Retinal pigment epithelial cell (primary cell): ENCODE measurements around the gene SPATA2L.

Experiments used
- DNase-seq: peaks from one replicate; pipeline ENCODE4 v3.0.0-alpha.2; 2010; ENCODE audit warnings: low read depth
- H3K4me3 ChIP-seq: 2 replicates; pipeline ENCODE4 v1.5.1; 2011; ENCODE audit warnings: mild to moderate bottlenecking, low read length, control low read depth, moderate library complexity
- TF ChIP-seq, protein P1 (sequence below): conservative IDR thresholded peaks from 2 replicates; pipeline ENCODE4 v1.5.1; 2011; ENCODE audit warnings: low read depth, low read length, control low read depth, inconsistent platforms

The SPATA2L gene

DNA sequence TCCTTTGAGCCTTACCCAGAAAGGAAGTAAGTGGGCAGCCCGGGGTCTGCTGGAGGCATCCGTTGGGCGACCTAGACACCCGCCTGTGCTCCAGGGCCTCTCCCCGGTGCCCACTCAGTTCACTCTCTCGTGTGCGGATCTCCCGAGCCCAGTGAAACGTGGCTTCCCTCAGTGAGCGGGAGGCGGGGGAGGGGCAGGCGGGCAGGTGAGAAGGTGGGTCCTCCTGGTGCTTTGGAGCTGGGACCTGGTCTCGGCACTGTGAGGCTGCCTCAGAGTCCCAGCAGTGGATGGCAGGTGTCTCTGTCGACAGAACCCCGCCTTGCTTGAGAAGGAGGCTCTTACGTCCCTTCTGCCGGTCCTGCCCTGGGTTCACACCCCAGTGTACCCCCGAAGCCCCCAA, 27.8 kb upstream of the SPATA2L start:
- no peak for DNase-seq
- TF ChIP-seq, protein P1, sequence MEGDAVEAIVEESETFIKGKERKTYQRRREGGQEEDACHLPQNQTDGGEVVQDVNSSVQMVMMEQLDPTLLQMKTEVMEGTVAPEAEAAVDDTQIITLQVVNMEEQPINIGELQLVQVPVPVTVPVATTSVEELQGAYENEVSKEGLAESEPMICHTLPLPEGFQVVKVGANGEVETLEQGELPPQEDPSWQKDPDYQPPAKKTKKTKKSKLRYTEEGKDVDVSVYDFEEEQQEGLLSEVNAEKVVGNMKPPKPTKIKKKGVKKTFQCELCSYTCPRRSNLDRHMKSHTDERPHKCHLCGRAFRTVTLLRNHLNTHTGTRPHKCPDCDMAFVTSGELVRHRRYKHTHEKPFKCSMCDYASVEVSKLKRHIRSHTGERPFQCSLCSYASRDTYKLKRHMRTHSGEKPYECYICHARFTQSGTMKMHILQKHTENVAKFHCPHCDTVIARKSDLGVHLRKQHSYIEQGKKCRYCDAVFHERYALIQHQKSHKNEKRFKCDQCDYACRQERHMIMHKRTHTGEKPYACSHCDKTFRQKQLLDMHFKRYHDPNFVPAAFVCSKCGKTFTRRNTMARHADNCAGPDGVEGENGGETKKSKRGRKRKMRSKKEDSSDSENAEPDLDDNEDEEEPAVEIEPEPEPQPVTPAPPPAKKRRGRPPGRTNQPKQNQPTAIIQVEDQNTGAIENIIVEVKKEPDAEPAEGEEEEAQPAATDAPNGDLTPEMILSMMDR: no peak
- H3K4me3 ChIP-seq: no peak overlapping the region

DNA sequence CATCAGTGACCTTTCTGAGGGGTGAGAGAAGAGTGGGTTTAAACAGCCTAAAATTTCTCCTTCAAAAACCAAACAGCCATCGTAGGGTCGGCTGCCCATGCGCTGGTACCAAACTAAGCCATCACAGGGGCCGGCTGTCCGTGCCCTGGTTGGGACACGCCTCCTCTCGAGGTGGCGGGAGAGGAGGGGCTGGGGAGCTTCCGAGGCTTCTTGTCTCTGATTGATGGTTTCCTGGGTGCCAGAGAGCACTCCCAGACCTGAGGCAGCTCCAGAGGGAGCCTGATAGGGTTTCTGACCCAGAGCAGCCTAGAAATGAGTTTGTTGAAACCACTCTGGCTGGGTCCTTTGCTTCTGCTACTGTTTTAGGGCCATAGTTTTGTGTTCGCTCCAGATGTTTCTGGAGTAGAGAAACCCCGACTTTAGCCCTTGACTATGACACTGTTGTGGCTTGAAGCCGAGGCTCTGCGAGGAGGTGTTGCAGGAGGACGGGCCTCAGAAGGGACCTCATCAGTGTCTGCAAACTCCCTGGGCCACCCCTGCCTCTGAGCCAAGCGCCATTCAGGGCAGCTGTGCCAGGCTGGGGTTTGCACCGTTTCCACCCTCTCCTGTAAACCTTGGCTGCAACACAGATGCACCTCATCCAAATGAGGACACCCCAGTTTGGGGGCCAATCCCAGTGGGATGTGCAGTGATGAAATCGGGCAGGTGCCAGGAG, 26.1 kb upstream of the SPATA2L start:
- no peak overlapping the region for H3K4me3 ChIP-seq
- no peak for DNase-seq

GRCh38 chr16:89723279-89724250, 22.1 kb upstream of the SPATA2L start:
- H3K4me3 ChIP-seq: no peak overlapping the region
- DNase-seq: no peak
- TF ChIP-seq, protein P1: no peak

More for the DNA sequence above, 26.1 kb upstream of the SPATA2L start:
- TF ChIP-seq, protein P1: no peak

DNA sequence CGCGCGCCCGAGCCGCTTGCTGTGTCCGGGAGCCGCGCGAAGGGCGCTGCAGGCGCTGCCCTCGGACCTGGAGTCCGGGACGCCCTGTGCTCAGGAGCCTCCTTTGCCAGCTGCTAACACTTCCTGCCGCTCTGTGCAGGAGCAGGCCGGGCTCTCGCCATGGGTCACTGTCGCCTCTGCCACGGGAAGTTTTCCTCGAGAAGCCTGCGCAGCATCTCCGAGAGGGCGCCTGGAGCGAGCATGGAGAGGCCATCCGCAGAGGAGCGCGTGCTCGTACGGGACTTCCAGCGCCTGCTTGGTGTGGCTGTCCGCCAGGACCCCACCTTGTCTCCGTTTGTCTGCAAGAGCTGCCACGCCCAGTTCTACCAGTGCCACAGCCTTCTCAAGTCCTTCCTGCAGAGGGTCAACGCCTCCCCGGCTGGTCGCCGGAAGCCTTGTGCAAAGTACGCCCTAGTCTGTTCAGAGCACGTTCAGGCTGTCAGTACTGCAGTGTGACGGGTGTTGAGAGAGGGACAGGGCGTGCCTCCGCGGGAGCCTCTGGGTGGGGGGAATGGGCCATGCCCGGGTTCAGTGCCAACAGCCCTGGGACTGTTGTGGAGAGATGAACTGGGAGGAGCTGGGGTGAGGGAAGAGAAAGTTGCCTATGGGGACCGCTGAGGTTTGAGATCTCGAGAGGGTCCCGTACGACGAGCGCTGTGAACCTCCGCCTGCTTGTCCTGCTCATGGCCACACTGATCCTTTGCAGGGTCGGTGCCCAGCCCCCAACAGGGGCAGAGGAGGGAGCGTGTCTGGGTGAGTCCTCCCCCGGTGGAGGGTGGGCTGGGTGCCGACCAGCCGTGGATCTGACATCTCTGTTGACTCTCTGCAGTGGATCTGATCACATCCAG, 21.1 kb upstream of the SPATA2L start:
- TF ChIP-seq, protein P1: no peak
- peak overlapping the region; percentile 72 for H3K4me3 ChIP-seq
- DNase-seq: no peak

GRCh38 chr16:89721546-89722391, 20.3 kb upstream of the SPATA2L start:
- DNase-seq: no peak
- peak overlapping the region; percentile 72 for H3K4me3 ChIP-seq
- TF ChIP-seq, protein P1: no peak
